Heart right ventricle (tissue), 16 donors: ENCODE data around the gene SLC16A3. TPM values are rescaled to one million over a fixed set of nuclear protein-coding genes. Genes with fewer than 3 reads are reported as not detected.
A peak's percentile ranks its signal among the peaks of the same experiment; 100 is the strongest.

Experiments
- ATAC-seq, 8 donors: fragments of 200-7000 bp; cut with Tn5 transposase; one replicate each; pipeline ENCODE4 v1.9.1; 2020; ENCODE audit warnings: mild to moderate bottlenecking in 8 of 8, moderate library complexity in 8 of 8, moderate number of reproducible peaks in 1 of 8
- DNase-seq, 2 donors: peaks; one replicate each; pipeline ENCODE4 v3.0.0-alpha.2; 2020
- H3K27ac ChIP-seq, 10 donors: fragments of 200-600 bp; sonication (generic) in 2 of 10; one replicate each; pipeline versions ENCODE4 v1.5.0 to v1.8.0; 2020 to 2022; ENCODE audit warnings: mild to moderate bottlenecking in 3 of 10
- H3K27me3 ChIP-seq, 7 donors: fragments of 200-600 bp; one replicate each; pipeline ENCODE4 v1.8.0; 2021 to 2022; ENCODE audit warnings: mild to moderate bottlenecking in 2 of 7
- H3K36me3 ChIP-seq, 9 donors: fragments of 200-600 bp; sonication (generic) in 1 of 9; one replicate each; pipeline versions ENCODE4 v1.5.0 to v1.8.0; 2020 to 2022; ENCODE audit warnings: mild to moderate bottlenecking in 2 of 9
- H3K4me1 ChIP-seq, 9 donors: fragments of 200-600 bp; sonication (generic) in 1 of 9; one replicate each; pipeline versions ENCODE4 v1.5.0 to v1.8.0; 2020 to 2022; ENCODE audit warnings: mild to moderate bottlenecking in 4 of 9
- H3K4me3 ChIP-seq, 10 donors: fragments of 200-600 bp; sonication (generic) in 2 of 10; one replicate each; pipeline versions ENCODE4 v1.5.0 to v1.8.0; 2020 to 2022; ENCODE audit warnings: mild to moderate bottlenecking in 7 of 10, moderate library complexity in 2 of 10
- H3K9me3 ChIP-seq, 11 donors: fragments of 200-600 bp in 10 of 11; sonication (generic) in 2 of 11; one replicate each; pipeline versions ENCODE4 v1.5.0 to v1.8.0; 2013 to 2022; ENCODE audit warnings: mild to moderate bottlenecking in 2 of 11, control low read depth in 1 of 11, moderate library complexity in 1 of 11
- WGBS, 2 donors: extraction: QIAGEN DNeasy Blood & Tissue Kit; methylation state at CpG; one replicate each; pipeline ENCODE4 v1.1.7; 2013; ENCODE audit warnings: inconsistent platforms in 1 of 2; 5-methylcytosine and 5-hydroxymethylcytosine counted together
- intact Hi-C, 10 donors: fragments of 100-400 bp; cut with DNase I; formaldehyde crosslinking; loops; one replicate each; pipeline versions ENCODE4 v1.11.1 to v1.14.2; 2022
- polyA plus RNA-seq, 2 donors: library from polyadenylated mRNA; stranded (reverse); fragments of 200-250 nt; gene quantifications; one replicate each; pipeline ENCODE4 v1.2.3, GENCODE V29; 2013
- total RNA-seq, 10 donors: library from RNA; stranded (reverse); fragmentation: NEBNext Ultra II Directional in 3 of 10; extraction: Animal tissue kit (Norgen Biotek cat#: 25700) in 3 of 10; gene quantifications; one replicate each; pipeline versions ENCODE4 v1.2.1 to v1.2.4, GENCODE V29; 2021 to 2023
- TF ChIP-seq, protein P1 (sequence below), 9 donors: fragments of 200-600 bp; sonication (generic) in 2 of 9; IDR thresholded peaks; one replicate each; pipeline versions ENCODE4 v1.5.0 to v1.8.0; 2021 to 2022; ENCODE audit warnings: antibody characterized with exemption in 9 of 9, mild to moderate bottlenecking in 5 of 9, moderate library complexity in 1 of 9
- donor health status: Arrhythmogenic right ventricular cardiomyopathy.
- donor health status: ischemic (EF 13 %, LVEDD 7.1; RV severe dilation, severe dysfunction).
- donor health status: healthy with polysubstance abuse.
- donor health status: DM: no; HTN: yes; CAD: no.
- donor health status: DM: no; HTN: no; CAD: no.
- donor health status: ischemic (EF 25% LVEDD 6.9; RV normal size, moderate dysfunction).
- donor health status: ischemic (EF 25% LVEDD 5.7; RV mildly dilated, moderate dysfunction).
- donor health status: healthy.
- donor health status: DM: yes; HTN: yes; CAD: no.
- donor health status: Ischemic cardiomyopathy.
- donor health status: ischemic (EF 35%, LVEDD 5.7; RV mildly dilated, moderate dysfunction).
- donor health status: nonischemic (EF 11% LVEDD 7.7; RV severe dilation, severe dysfunction).
- donor health status: DM: yes; HTN: yes; CAD: no.
- donor health status: PGD.
- donor health status: ischemic (EF 29% LVEDD 5.4; RV normal size, mild dysfunction).
- donor health status: nonischemic (EF 23%, LVEDD 6.1; RV moderate dilation, normal function).

Gene SLC16A3
- total and polyA plus RNA-seq, 12 donors, result 4.8 to 65.3 (median 10.1) TPM

DNA sequence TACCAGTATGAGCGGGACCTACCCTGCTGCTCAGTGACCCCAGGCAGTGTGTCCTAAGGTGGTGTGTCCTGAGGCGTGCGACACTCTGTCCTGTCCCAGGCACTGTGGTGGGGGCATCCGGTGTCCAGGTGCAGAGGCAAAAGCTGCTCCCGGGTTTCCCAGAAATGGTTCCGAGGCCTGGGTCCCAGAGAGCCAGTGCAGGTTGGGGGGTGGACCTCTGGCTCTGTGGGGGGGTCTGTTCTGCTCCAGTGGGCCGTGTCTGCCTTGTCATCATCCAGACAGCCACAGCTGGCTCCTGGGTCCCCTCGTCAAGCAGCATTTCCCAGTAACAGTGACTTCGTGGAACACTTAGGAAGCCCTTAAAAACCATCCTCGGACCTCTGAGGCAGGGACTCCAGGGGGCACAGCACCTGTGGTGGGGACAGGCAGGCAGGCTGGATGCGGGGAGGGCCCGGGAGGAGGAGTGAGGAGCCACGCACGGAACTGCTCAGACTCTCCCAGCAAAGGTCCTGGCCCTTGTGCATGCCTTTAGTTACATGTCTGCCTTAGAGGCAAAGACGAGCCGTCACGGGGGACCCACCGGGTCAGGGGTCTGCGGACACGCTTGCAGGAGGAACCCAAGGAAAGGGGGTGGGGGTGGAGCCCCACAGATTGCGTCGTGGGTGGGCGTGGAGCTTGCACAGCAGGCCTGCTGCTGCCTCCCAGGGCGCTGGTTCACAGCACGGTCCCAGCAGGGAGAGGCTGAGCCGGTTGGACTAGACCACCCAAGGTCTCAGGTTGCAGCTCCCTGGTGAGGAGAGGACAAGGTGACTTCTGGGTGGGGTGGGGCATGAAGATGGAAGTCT, 5.6 kb downstream of the SLC16A3 start:
- Histone ChIP-seq H3K9me3 (no peaks in the 10 kb centered on the region), H3K4me3 (no peak overlapping the region), H3K27ac (no peak overlapping the region), H3K27me3 (no peaks in the 10 kb centered on the region), H3K4me1 (peaks cover 35 to 94% (median 59%) of the 10 kb centered on the region in 9 donors), H3K36me3 (peaks cover 0 to 56% (median 0%) of the 10 kb centered on the region in 9 donors)
- WGBS, 2 donors, result 72 to 77% methylated on average over 26 of the region's 26 CpGs
- intact Hi-C loops, result loop anchor here in 7 of 10 donors (5.0 to 10.0 kb wide), 4 partner anchors 38 to 90 kb away; partner anchors contain the start of gene CSNK1D (in 2 of the 7)
- TF ChIP-seq, protein P1, sequence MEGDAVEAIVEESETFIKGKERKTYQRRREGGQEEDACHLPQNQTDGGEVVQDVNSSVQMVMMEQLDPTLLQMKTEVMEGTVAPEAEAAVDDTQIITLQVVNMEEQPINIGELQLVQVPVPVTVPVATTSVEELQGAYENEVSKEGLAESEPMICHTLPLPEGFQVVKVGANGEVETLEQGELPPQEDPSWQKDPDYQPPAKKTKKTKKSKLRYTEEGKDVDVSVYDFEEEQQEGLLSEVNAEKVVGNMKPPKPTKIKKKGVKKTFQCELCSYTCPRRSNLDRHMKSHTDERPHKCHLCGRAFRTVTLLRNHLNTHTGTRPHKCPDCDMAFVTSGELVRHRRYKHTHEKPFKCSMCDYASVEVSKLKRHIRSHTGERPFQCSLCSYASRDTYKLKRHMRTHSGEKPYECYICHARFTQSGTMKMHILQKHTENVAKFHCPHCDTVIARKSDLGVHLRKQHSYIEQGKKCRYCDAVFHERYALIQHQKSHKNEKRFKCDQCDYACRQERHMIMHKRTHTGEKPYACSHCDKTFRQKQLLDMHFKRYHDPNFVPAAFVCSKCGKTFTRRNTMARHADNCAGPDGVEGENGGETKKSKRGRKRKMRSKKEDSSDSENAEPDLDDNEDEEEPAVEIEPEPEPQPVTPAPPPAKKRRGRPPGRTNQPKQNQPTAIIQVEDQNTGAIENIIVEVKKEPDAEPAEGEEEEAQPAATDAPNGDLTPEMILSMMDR (IDR thresholded peaks at IDR 0.05), result no peak
- ATAC-seq, result no peak
- DNase-seq, result peak in 1 of 2 donors; percentile 18

DNA sequence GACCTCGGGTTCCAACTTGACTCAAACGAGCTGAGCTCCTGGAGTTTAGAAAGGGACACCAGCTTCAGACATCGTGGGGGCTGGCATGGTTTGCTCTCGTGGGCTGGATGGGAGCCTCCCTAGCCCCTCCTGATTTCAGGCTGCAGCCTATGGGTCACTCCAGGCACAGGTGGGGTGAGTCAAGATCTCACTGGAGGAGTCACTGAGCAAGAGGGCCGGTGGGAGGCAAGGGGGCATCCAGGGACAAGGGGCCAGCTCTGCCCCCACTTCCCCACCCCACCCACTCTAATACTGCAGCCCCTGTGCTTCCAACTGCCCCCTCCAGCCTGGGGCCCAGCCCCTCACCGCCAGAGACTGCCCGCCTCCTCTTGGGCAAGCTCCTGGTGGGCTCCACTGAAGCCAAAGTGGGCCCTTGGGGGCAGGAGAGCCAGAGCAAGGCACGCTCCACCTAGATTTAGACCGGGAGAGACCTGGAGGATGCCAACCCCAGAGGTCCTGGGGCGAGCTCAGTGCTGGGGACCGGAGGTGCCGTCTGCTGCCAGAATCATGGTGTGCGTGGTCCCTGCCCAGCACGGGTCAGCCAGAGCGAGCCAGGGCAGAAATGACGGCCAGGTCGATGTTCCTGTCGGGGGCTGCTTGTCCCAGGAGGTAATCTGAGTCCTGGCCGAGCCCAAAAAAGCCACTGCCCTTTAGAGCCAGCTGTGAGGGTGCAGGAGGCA, 6.4 kb downstream of the SLC16A3 start:
- ATAC-seq (no peak), DNase-seq (peak in 1 of 2 donors; percentile 9)
- Histone ChIP-seq H3K9me3 (no peaks in the 10 kb centered on the region), H3K4me1 (peaks cover 42 to 94% (median 59%) of the 10 kb centered on the region in 9 donors), H3K4me3 (no peak overlapping the region), H3K27me3 (no peaks in the 10 kb centered on the region), H3K36me3 (peaks cover 0 to 64% (median 0%) of the 10 kb centered on the region in 9 donors), H3K27ac (peak overlapping the region in 1 of 10 donors; percentile 45)
- TF ChIP-seq, protein P1 (IDR thresholded peaks at IDR 0.05), result no peak
- WGBS, 2 donors, result 84 to 87% methylated on average over 19 of the region's 19 CpGs
- intact Hi-C loops, result loop anchor here in 6 of 10 donors (5.0 to 10.0 kb wide), 3 partner anchors 37 to 90 kb away; partner anchors contain the start of gene CSNK1D (in 2 of the 6)

DNA sequence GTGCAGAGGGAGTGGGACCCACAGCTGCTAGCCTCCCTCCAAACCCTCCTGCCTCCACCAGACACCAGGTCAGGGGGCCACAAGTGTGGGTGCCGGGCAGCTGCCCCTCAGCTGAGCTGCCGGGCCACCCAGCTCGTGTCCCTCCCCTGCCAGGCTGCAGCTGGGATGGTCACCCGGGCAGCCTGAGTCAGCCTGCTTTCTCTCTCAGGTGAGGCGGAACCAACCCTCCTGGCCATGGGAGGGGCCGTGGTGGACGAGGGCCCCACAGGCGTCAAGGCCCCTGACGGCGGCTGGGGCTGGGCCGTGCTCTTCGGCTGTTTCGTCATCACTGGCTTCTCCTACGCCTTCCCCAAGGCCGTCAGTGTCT, 6.9 kb downstream of the SLC16A3 start:
- Histone ChIP-seq H3K4me1 (peaks cover 48 to 94% (median 59%) of the 10 kb centered on the region in 9 donors), H3K4me3 (no peak overlapping the region), H3K9me3 (no peaks in the 10 kb centered on the region), H3K27me3 (no peaks in the 10 kb centered on the region), H3K36me3 (peaks cover 0 to 66% (median 0%) of the 10 kb centered on the region in 9 donors), H3K27ac (peak overlapping the region in 2 of 10 donors; percentile 45 to 51)
- WGBS, 2 donors, result 79% methylated on average over 15 of the region's 15 CpGs
- no peak for ATAC-seq
- intact Hi-C loops, result loop anchor here in 7 of 10 donors (2.0 to 10.0 kb wide), 4 partner anchors 37 to 89 kb away; partner anchors contain the start of gene CSNK1D (in 2 of the 7)
- DNase-seq, result peak in 1 of 2 donors; percentile 18
- TF ChIP-seq, protein P1 (IDR thresholded peaks at IDR 0.05), result no peak
